HepG2 (cell line): Measurements from ENCODE around the gene TRIM10.

ENCODE experiments used
- NCOR1 ChIP-seq: fragments of 200-600 bp; sonication (generic); IDR thresholded peaks from 2 replicates; pipeline ENCODE4 v1.7.0; 2017; ENCODE audit warnings: antibody characterized with exemption, low read length, borderline replicate concordance
- RELA ChIP-seq: sonication (generic); formaldehyde crosslinking; IDR thresholded peaks from 2 replicates; pipeline ENCODE4 v1.4.0; 2020; ENCODE audit warnings: missing genetic modification reagents
- RXRA ChIP-seq: sonication (generic); formaldehyde crosslinking; IDR thresholded peaks from 2 replicates; pipeline ENCODE4 v1.5.1; 2020; ENCODE audit warnings: missing genetic modification reagents
- ZNF281 ChIP-seq: sonication (generic); formaldehyde crosslinking; IDR thresholded peaks from 2 replicates; pipeline ENCODE4 v1.4.0; 2020; ENCODE audit warnings: missing genetic modification reagents, borderline replicate concordance
- TF ChIP-seq, protein P1 (sequence below): conservative IDR thresholded peaks from 2 replicates; pipeline ENCODE4 v1.6.1; 2018; ENCODE audit warnings: missing genetic modification reagents

- TF ChIP-seq ZNF281 (CRISPR knock-in tag) (no peak), NCOR1 (peak; percentile 74; the same call in 1 of the 2 replicates), RELA (CRISPR knock-in tag) (no peak), RXRA (CRISPR knock-in tag) (no peak)
- TF ChIP-seq, protein P1, sequence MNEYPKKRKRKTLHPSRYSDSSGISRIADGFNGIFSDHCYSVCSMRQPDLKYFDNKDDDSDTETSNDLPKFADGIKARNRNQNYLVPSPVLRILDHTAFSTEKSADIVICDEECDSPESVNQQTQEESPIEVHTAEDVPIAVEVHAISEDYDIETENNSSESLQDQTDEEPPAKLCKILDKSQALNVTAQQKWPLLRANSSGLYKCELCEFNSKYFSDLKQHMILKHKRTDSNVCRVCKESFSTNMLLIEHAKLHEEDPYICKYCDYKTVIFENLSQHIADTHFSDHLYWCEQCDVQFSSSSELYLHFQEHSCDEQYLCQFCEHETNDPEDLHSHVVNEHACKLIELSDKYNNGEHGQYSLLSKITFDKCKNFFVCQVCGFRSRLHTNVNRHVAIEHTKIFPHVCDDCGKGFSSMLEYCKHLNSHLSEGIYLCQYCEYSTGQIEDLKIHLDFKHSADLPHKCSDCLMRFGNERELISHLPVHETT (CRISPR knock-in tag), result no peak
These were observed 17.8 kb upstream of the TRIM10 start for GRCh38 chr6:30178837-30179236.
